Thyroid gland (tissue), 4 donors: Measurements from ENCODE around the gene LRP1.

Source experiments
- CTCF ChIP-seq, 6 experiments: fragments of 200-600 bp in 3 of 6; fragments of 450-650 bp in 3 of 6; sonication (generic) in 3 of 6; IDR thresholded peaks; one replicate each; pipeline ENCODE4 v1.5.1; 2016 to 2019; ENCODE audit warnings: antibody characterized with exemption in 6 of 6, mild to moderate bottlenecking in 2 of 6, inconsistent platforms in 1 of 6, moderate library complexity in 1 of 6
- POLR2A ChIP-seq, 2 donors: fragments of 450-650 bp; IDR thresholded peaks; one replicate each; pipeline ENCODE4 v1.6.1; 2017; ENCODE audit warnings: antibody characterized with exemption in 2 of 2, mild to moderate bottlenecking in 2 of 2, moderate library complexity in 1 of 2

- TF ChIP-seq CTCF (IDR thresholded peaks at IDR 0.05) = no peak
- TF ChIP-seq POLR2A (IDR thresholded peaks at IDR 0.05) = no peak
Observed at GRCh38 chr12:57126561-57126960, 1.7 kb upstream of the LRP1 start.
